Measurements from ENCODE around the gene SYTL1. TPM values are rescaled to one million over a fixed set of nuclear protein-coding genes. Genes with fewer than 3 reads are reported as not detected.

SYTL1 gene
- total RNA-seq, 1 donor from 2014 or later = 47.2 TPM

DNA sequence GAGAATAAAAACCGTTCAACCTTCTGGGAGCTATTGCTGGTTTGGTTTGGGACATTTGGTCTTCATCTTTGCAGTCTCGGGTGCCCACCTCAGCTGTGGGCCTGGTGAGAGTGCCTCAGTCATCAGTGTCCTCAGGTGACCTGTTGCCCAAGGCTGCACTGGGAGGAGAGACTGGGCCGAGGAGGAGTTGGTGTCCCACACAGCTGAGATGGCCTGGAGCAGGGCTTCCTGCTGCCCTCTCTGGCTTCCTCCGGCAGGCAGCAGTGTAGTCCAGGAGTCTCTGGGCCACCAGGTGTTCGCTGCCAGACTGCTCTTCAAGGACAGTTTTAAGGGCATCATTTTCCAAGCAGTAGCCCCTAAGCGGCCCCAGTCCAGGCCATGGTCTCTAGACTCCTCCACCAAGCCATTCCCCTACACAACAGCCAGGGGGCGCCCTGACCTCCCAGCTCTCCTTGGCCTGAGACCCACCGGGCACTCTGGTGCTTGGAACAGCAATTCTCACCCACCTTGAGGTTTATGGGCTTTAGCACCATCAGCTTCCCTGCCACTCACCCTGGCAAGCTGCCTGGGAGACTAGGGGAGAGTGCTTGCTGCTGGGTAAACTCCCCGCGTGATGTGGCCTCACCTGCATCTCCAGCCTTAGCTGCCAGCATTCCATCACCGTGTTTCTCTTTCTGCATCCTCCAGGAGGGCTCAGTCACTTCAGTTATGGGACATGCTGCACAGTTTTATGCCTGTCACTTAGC is 9.1 kb upstream of the SYTL1 start:
- Histone ChIP-seq H3K4me3 (ENCODE audit: low read depth, low read length) (no peak overlapping the region), H3K36me3 (ENCODE audit: control insufficient read depth, insufficient read depth, low read length) (peaks cover 1% of the 10 kb centered on the region), H3K27me3 (ENCODE audit: control insufficient read depth, insufficient read depth, low read length) (no peaks in the 10 kb centered on the region)
- TF ChIP-seq, protein P1, sequence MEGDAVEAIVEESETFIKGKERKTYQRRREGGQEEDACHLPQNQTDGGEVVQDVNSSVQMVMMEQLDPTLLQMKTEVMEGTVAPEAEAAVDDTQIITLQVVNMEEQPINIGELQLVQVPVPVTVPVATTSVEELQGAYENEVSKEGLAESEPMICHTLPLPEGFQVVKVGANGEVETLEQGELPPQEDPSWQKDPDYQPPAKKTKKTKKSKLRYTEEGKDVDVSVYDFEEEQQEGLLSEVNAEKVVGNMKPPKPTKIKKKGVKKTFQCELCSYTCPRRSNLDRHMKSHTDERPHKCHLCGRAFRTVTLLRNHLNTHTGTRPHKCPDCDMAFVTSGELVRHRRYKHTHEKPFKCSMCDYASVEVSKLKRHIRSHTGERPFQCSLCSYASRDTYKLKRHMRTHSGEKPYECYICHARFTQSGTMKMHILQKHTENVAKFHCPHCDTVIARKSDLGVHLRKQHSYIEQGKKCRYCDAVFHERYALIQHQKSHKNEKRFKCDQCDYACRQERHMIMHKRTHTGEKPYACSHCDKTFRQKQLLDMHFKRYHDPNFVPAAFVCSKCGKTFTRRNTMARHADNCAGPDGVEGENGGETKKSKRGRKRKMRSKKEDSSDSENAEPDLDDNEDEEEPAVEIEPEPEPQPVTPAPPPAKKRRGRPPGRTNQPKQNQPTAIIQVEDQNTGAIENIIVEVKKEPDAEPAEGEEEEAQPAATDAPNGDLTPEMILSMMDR (IDR thresholded peaks at IDR 0.05; ENCODE audit: insufficient read depth, low read length, poor library complexity, severe bottlenecking) = peak; percentile 90
- DNase-seq (ENCODE audit: low read depth) = no peak

DNA sequence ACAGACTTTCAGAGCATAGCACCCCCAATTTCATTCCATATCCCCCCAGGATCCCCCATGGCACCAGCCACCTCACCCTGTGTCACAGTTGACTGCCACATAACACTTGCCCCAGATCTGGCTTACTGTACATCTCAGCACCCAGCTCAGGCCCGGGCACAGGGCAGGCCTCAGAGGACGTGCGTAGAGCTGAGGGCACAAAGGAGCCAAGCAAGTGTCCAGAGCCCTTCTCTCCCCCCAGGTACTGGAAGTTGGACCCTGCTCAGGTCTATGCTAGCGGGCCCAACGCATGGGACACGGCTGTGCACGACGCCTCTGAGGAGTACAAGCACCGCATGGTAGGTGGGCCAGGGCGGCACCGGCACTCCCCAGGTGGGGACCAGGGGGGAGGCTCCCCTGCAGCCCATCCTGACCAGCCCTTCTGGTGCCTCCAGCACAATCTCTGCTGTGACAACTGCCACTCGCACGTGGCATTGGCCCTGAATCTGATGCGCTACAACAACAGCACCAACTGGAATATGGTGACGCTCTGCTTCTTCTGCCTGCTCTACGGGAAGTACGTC is 8.0 kb upstream of the SYTL1 start:
- no peaks in the 10 kb centered on the region for H3K27me3 ChIP-seq (ENCODE audit: control insufficient read depth, insufficient read depth, low read length)
- H3K36me3 ChIP-seq (ENCODE audit: control insufficient read depth, insufficient read depth, low read length) = peaks cover 1% of the 10 kb centered on the region
- TF ChIP-seq, protein P1 (IDR thresholded peaks at IDR 0.05; ENCODE audit: insufficient read depth, low read length, poor library complexity, severe bottlenecking) = no peak
- DNase-seq (ENCODE audit: low read depth) = no peak
- H3K4me3 ChIP-seq (ENCODE audit: low read depth, low read length) = no peak overlapping the region

DNA sequence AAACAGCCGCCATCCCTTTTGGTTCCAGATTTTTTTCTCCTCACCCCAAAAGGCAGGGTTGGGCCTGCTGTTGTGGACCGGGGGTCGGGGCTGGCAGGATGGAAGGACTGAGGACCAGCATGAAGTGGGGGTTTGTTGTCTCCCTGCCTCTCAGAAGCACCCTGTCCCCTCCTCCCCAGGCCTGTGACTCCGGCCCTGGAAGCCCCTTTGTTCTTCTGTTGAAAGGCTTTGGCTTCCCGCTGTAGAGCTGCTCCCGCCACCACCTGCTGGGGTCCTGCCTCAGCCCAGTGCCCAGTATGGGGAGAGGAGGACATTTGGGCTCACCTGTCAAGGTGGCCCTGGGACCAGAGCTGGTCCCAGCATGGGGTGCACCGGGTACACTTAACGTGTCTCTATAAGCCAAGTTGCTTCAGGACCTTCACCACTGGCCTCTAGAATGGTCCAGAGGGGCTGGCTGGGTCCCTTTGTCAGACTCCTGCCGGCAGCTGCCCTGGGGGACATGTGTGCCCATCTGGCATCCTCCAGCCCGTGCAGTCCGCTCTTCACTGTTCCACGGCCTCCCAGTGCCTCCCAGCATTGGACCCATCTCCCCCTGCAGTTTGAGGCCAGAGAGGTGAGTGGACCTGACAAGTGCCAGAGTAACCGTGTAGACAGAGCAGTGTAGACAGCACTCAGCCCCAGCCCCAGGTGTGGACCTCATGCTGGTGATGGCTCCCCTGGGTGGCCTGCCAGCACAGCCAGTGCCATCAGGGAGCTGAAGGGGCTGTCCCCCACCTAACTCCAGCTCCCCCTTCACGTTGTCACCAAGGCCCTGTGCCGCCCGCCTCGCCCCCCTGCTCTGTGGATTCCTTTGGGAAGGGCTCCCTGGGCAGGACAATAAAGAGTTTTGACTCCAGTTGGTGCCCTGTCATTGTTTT is 6.1 kb upstream of the SYTL1 start:
- DNase-seq (ENCODE audit: low read depth) = no peak
- peaks cover 1% of the 10 kb centered on the region for H3K36me3 ChIP-seq (ENCODE audit: control insufficient read depth, insufficient read depth, low read length)
- no peaks in the 10 kb centered on the region for H3K27me3 ChIP-seq (ENCODE audit: control insufficient read depth, insufficient read depth, low read length)
- no peak overlapping the region for H3K4me3 ChIP-seq (ENCODE audit: low read depth, low read length)
- TF ChIP-seq, protein P1 (IDR thresholded peaks at IDR 0.05; ENCODE audit: insufficient read depth, low read length, poor library complexity, severe bottlenecking) = no peak

DNA sequence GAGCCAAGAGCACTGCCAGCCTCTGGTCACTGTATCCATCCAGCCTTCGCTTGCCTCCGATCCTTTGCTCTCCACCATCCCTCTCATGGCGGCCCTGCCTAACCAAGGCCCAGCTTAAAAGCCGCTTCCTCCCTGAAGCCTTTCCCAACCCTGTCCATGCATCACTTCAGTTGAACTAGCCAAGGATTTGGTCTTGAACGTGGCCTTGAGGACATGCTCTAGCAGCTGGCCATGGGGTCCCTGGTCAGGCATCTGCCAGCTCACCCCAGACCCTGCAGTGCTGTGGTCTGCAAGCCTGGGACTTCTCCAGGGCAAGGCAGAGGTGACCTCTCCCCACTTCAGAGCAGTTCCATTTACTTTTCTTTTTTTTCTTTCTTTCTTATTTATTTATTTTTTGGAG is 5.1 kb upstream of the SYTL1 start:
- Histone ChIP-seq H3K36me3 (ENCODE audit: control insufficient read depth, insufficient read depth, low read length) (peaks cover 1% of the 10 kb centered on the region), H3K27me3 (ENCODE audit: control insufficient read depth, insufficient read depth, low read length) (no peaks in the 10 kb centered on the region), H3K4me3 (ENCODE audit: low read depth, low read length) (no peak overlapping the region)
- no peak for DNase-seq (ENCODE audit: low read depth)
- TF ChIP-seq, protein P1 (IDR thresholded peaks at IDR 0.05; ENCODE audit: insufficient read depth, low read length, poor library complexity, severe bottlenecking) = no peak

DNA sequence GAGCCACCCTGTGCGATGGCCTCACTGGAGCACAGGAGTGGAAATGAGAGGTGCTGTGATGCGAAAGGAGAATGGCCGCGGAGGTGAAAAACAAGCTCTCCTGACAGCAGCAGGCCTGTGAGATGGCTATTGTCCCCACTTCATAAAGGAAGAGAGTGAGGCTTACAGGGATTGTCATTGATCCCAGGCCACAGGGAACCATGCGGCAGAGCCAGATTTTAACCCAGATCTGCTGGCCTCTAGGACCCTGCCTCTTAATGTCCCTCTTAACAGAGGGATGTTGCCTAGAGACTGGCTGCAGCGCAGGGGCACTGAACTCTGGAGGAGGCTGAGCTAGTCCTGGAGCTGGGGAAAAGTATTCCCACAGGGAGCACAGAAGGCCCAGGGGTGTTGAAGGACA is 3.1 kb upstream of the SYTL1 start:
- Histone ChIP-seq H3K27me3 (ENCODE audit: control insufficient read depth, insufficient read depth, low read length) (no peaks in the 10 kb centered on the region), H3K4me3 (ENCODE audit: low read depth, low read length) (no peak overlapping the region), H3K36me3 (ENCODE audit: control insufficient read depth, insufficient read depth, low read length) (peaks cover 1% of the 10 kb centered on the region)
- DNase-seq (ENCODE audit: low read depth) = no peak
- TF ChIP-seq, protein P1 (IDR thresholded peaks at IDR 0.05; ENCODE audit: insufficient read depth, low read length, poor library complexity, severe bottlenecking) = no peak
